ENCODE data around the gene MRPS23. TPM values are rescaled to one million over a fixed set of nuclear protein-coding genes. Genes with fewer than 3 reads are reported as not detected.

Gene MRPS23
- total RNA-seq, 2 donors from 2014 or later, result 24.1 to 35.3 TPM

GRCh38 chr17:57833179-57833939, 16.5 kb downstream of the MRPS23 start:
- peak overlapping the region; percentile 32 to 46 for H3K4me3 ChIP-seq
- DNase-seq (ENCODE audit: low spot score), result peak; percentile 79

GRCh38 chr17:57832314-57833178, 17.3 kb downstream of the MRPS23 start:
- no peak for TF ChIP-seq CTCF (IDR thresholded peaks at IDR 0.05)
- Histone ChIP-seq H3K9me3 (no peaks in the 10 kb centered on the region), H3K27ac (peak overlapping the region; percentile 82 to 86), H3K4me3 (peak overlapping the region; percentile 32 to 46), H3K4me1 (peaks cover 0 to 41% of the 10 kb centered on the region in 2 donors), H3K27me3 (no peaks in the 10 kb centered on the region), H3K36me3 (no peaks in the 10 kb centered on the region)
- DNase-seq (ENCODE audit: low spot score), result no peak

More at GRCh38 chr17:57833179-57833939, 16.5 kb downstream of the MRPS23 start:
- Histone ChIP-seq H3K9me3 (no peaks in the 10 kb centered on the region), H3K4me1 (peaks cover 0 to 43% of the 10 kb centered on the region in 2 donors), H3K36me3 (peaks cover under 1% of the 10 kb centered on the region), H3K27ac (peak overlapping the region; percentile 82 to 86), H3K27me3 (no peaks in the 10 kb centered on the region)
- peak; percentile 86 to 95 for TF ChIP-seq CTCF (IDR thresholded peaks at IDR 0.05)

- H3K27me3 ChIP-seq, result no peaks in the 10 kb centered on the region
- no peak for DNase-seq (ENCODE audit: low spot score)
- peaks cover 5% of the 10 kb centered on the region for H3K36me3 ChIP-seq
- H3K4me1 ChIP-seq, result peaks cover 0 to 38% of the 10 kb centered on the region in 2 donors
- H3K9me3 ChIP-seq, result no peaks in the 10 kb centered on the region
- H3K27ac ChIP-seq, result no peak overlapping the region
- no peak for TF ChIP-seq CTCF (IDR thresholded peaks at IDR 0.05)
- H3K4me3 ChIP-seq, result no peak overlapping the region
Measured at GRCh38 chr17:57830880-57831279, 19.0 kb downstream of the MRPS23 start.

- TF ChIP-seq CTCF (IDR thresholded peaks at IDR 0.05), result no peak
- peaks cover 5% of the 10 kb centered on the region for H3K36me3 ChIP-seq
- no peak overlapping the region for H3K4me3 ChIP-seq
- no peaks in the 10 kb centered on the region for H3K4me1 ChIP-seq
- H3K9me3 ChIP-seq, result no peaks in the 10 kb centered on the region
- no peaks in the 10 kb centered on the region for H3K27me3 ChIP-seq
- DNase-seq (ENCODE audit: low spot score), result no peak
- H3K27ac ChIP-seq, result no peak overlapping the region
Measured at GRCh38 chr17:57823469-57824401, 26.1 kb downstream of the MRPS23 start.

- Histone ChIP-seq H3K27ac (no peak overlapping the region), H3K27me3 (no peaks in the 10 kb centered on the region)
- no peak for TF ChIP-seq CTCF (IDR thresholded peaks at IDR 0.05)
Measured at GRCh38 chr17:57819867-57820266, 30.0 kb downstream of the MRPS23 start.

More at GRCh38 chr17:57819867-57820266, 30.0 kb downstream of the MRPS23 start:
- Histone ChIP-seq H3K36me3 (no peaks in the 10 kb centered on the region), H3K4me3 (no peak overlapping the region), H3K4me1 (no peaks in the 10 kb centered on the region), H3K9me3 (no peaks in the 10 kb centered on the region)
- no peak for DNase-seq (ENCODE audit: low spot score)

Measured in right atrium auricular region (tissue), 2 donors.